Measurements from ENCODE around the gene TNS3. TPM values are rescaled to one million over a fixed set of nuclear protein-coding genes. Genes with fewer than 3 reads are reported as not detected.

Gene TNS3
- total and polyA plus RNA-seq, 10 of the 15 experiments (the other 5 are each of a cell fraction or from before 2014, with no cell fraction given): 0.27 to 2.7 (median 0.79) TPM

DNA sequence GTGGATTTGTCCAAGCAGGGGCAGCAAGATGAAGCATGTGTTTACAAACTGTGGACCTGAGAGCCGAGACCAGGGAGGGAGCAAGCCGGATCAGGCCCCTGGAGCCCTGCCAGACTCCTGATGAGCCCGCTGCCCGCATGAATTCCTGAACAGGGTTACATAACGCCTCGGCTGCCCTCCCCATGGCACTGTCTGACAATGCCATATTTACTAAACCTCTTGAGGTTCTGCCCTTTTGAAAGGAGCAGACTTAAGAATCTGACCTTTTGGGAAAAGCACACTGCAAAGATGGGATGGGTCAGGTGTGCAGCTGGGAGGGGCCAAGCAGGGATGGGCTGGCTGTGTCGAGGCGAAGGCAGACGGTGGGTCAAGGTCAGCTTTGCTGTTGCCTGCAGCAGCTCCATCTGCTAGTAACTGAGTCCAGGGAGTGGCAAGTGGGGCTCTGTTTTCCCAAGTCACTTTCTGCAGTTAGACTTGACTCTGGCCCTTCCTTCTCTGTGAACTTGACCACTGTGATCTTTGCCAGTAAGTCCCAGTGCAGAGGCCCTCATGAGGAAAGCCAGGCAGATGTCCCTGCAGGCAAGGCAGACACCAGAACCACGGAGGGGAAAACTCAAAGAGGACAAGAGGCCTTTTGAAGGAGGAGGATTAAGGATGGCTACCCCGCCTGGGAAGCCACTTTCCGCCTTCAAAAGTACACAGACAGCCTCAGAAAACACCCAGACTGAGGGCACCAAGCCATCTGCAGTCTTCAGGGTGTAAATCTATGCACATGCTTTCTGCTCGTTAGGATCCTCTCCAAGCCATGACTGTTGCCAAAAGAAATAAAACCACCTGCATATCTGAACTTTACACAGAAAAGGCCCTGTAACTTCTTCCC lies 175.8 kb downstream of the TNS3 start (continued):
- TF ChIP-seq, protein P1, sequence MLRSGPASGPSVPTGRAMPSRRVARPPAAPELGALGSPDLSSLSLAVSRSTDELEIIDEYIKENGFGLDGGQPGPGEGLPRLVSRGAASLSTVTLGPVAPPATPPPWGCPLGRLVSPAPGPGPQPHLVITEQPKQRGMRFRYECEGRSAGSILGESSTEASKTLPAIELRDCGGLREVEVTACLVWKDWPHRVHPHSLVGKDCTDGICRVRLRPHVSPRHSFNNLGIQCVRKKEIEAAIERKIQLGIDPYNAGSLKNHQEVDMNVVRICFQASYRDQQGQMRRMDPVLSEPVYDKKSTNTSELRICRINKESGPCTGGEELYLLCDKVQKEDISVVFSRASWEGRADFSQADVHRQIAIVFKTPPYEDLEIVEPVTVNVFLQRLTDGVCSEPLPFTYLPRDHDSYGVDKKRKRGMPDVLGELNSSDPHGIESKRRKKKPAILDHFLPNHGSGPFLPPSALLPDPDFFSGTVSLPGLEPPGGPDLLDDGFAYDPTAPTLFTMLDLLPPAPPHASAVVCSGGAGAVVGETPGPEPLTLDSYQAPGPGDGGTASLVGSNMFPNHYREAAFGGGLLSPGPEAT (IDR thresholded peaks at IDR 0.05; ENCODE audit: low read depth): no peak
- TF ChIP-seq NFYB (IDR thresholded peaks at IDR 0.05; ENCODE audit: insufficient read depth, low read depth, low read length) (no peak), NFYA (IDR thresholded peaks at IDR 0.05; ENCODE audit: borderline replicate concordance, low read depth, low read length) (no peak), GABPA (IDR thresholded peaks at IDR 0.05; ENCODE audit: low read depth) (no peak)
- TF ChIP-seq, protein P2, sequence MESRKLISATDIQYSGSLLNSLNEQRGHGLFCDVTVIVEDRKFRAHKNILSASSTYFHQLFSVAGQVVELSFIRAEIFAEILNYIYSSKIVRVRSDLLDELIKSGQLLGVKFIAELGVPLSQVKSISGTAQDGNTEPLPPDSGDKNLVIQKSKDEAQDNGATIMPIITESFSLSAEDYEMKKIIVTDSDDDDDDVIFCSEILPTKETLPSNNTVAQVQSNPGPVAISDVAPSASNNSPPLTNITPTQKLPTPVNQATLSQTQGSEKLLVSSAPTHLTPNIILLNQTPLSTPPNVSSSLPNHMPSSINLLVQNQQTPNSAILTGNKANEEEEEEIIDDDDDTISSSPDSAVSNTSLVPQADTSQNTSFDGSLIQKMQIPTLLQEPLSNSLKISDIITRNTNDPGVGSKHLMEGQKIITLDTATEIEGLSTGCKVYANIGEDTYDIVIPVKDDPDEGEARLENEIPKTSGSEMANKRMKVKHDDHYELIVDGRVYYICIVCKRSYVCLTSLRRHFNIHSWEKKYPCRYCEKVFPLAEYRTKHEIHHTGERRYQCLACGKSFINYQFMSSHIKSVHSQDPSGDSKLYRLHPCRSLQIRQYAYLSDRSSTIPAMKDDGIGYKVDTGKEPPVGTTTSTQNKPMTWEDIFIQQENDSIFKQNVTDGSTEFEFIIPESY (IDR thresholded peaks at IDR 0.05): no peak

DNA sequence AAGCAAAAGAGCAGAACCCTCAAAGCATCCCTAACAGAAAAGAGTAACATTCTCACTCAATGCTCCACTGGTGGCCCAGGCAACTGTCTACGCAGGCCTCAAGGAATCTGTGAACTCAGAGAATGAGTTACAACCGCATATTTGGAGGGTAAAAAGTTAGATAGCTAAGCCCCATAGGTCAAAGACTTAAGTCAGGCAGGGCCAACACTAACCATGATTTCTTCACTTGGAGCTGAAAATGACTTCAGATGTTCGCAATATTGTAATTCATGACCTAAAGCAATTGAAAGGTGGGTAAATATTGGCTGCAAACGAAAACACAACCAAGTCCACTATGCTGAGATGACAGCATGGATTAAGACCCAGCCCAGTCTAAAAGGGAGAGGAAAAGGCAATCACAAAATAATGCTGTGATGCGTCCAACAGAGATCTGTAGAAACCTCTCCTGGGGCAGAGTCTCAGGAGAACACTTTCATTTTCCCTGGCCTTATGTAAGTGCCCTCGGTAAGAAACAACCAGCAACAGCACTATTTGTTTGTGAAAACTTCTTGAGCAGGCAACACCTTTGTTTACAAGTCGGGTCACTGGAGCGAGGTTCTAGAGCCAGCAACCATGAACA lies 176.5 kb downstream of the TNS3 start:
- ATAC-seq (no peak), DNase-seq (ENCODE audit: low read depth, low spot score) (no peak), FAIRE-seq (no peak)
- CTCF ChIA-PET: no interaction called here
- no peaks in the 10 kb centered on the region for H3K4me1 ChIP-seq (ENCODE audit: control insufficient read depth, insufficient read depth, low read length)
- no peaks in the 10 kb centered on the region for H3K27me3 ChIP-seq (replicated peaks in 1 of 2; ENCODE audit: control insufficient read depth in 2 of 2, insufficient read depth in 2 of 2, low read length in 1 of 2)
- H3K9me3 ChIP-seq (replicated peaks; ENCODE audit: control insufficient read depth, insufficient read depth, low read length): no peaks in the 10 kb centered on the region
- no peak overlapping the region for H3K4me3 ChIP-seq
- RAD21 ChIA-PET (ENCODE audit: unreplicated experiment): no interaction called here
- in situ Hi-C loops (cut with MboI): no loop called here
- no peak overlapping the region for H3K9ac ChIP-seq (ENCODE audit: control insufficient read depth, insufficient read depth, low read length)
- H3K27ac ChIP-seq (ENCODE audit: control insufficient read depth, insufficient read depth): no peak overlapping the region
- WGBS (ENCODE audit: insufficient coverage, insufficient replicate concordance, low lambda C conversion rate, missing lambda C conversion rate): 41% methylated on average over 8 of the region's 8 CpGs
- POLR2A ChIA-PET: no interaction called here
- H3K36me3 ChIP-seq (ENCODE audit: control insufficient read depth in 2 of 2, insufficient read depth in 2 of 2, low read length in 1 of 2): no peaks in the 10 kb centered on the region
- SMC1A ChIA-PET (ENCODE audit: uncharacterized antibody, unreplicated experiment): no interaction called here
- H2AFZ ChIP-seq (ENCODE audit: control insufficient read depth, low read depth, low read length): no peak overlapping the region
- H3K4me2 ChIP-seq (ENCODE audit: control insufficient read depth, insufficient read depth): no peak overlapping the region
- no peaks in the 10 kb centered on the region for H3K79me2 ChIP-seq (ENCODE audit: control insufficient read depth, insufficient read depth, low read length)
- intact Hi-C loops (cut with micrococcal nuclease; ENCODE audit: unreplicated experiment): no loop called here
- H4K20me1 ChIP-seq (ENCODE audit: control insufficient read depth, insufficient read depth): no peaks in the 10 kb centered on the region
- no TSS peak for BruUV-seq (replicated peaks)
- TF ChIP-seq NR2F1 (conservative IDR thresholded peaks at IDR 0.05) (no peak), CREM (IDR thresholded peaks at IDR 0.05; ENCODE audit: low read depth) (no peak), JUND (IDR thresholded peaks at IDR 0.05; ENCODE audit: low read depth, low read length) (no peak), MXI1 (IDR thresholded peaks at IDR 0.05; ENCODE audit: low read depth, low read length) (no peak), POLR2A (IDR thresholded peaks at IDR 0.05; ENCODE audit: low read depth, low read length) (no peak), IKZF2 (IDR thresholded peaks at IDR 0.05) (no peak), KDM1A (IDR thresholded peaks at IDR 0.05; ENCODE audit: borderline replicate concordance) (no peak), BCL11A (IDR thresholded peaks at IDR 0.05; ENCODE audit: low read depth, low read length) (no peak), KAT2A (conservative IDR thresholded peaks at IDR 0.05; ENCODE audit: control insufficient read depth, low read depth, low read length) (no peak), HDAC2 (IDR thresholded peaks at IDR 0.05) (no peak)
- TF ChIP-seq, protein P3, sequence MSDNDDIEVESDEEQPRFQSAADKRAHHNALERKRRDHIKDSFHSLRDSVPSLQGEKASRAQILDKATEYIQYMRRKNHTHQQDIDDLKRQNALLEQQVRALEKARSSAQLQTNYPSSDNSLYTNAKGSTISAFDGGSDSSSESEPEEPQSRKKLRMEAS (IDR thresholded peaks at IDR 0.05; ENCODE audit: low read depth, low read length): no peak

All from GM12878 (cell line).